Esophagus muscularis mucosa (tissue), 4 donors: ENCODE measurements around the gene DTNA. TPM values are rescaled to one million over a fixed set of nuclear protein-coding genes. Genes with fewer than 3 reads are reported as not detected.

Experiments
- DNase-seq: peaks from one replicate; pipeline ENCODE4 v3.0.0-alpha.2; 2017; ENCODE audit errors: extremely low spot score
- H3K27ac ChIP-seq, 4 donors: fragments of 200-600 bp; sonication (generic); replicated peaks in 1 of 4; 1 replicate in 3 of 4; 2 replicates in 1 of 4; pipeline ENCODE4 v1.5.1; 2016 to 2019; ENCODE audit warnings: mild to moderate bottlenecking in 1 of 4
- H3K27me3 ChIP-seq, 4 donors: fragments of 200-600 bp; sonication (generic); one replicate each; pipeline versions ENCODE4 v1.5.1 to v1.6.0; 2016 to 2019
- H3K36me3 ChIP-seq, 4 donors: fragments of 200-600 bp; sonication (generic); one replicate each; pipeline ENCODE4 v1.5.1; 2016 to 2019
- H3K4me1 ChIP-seq, 4 donors: fragments of 200-600 bp; sonication (generic); one replicate each; pipeline ENCODE4 v1.5.1; 2016 to 2019
- H3K4me3 ChIP-seq, 4 donors: fragments of 200-600 bp; sonication (generic); 1 replicate in 2 of 4; 2 replicates in 2 of 4; pipeline ENCODE4 v1.5.1; 2016 to 2019; ENCODE audit warnings: mild to moderate bottlenecking in 4 of 4, moderate library complexity in 1 of 4
- H3K9me3 ChIP-seq, 4 donors: fragments of 200-600 bp; sonication (generic); 1 replicate in 3 of 4; 2 replicates in 1 of 4; pipeline ENCODE4 v1.5.1; 2016 to 2019
- EP300 ChIP-seq: sonication (generic); formaldehyde crosslinking; IDR thresholded peaks from one replicate; pipeline ENCODE4 v1.6.1; 2017; ENCODE audit warnings: antibody characterized with exemption
- POLR2A ChIP-seq: fragments of 450-650 bp; IDR thresholded peaks from one replicate; pipeline ENCODE4 v1.6.1; 2017; ENCODE audit warnings: antibody characterized with exemption, moderate library complexity, mild to moderate bottlenecking, low read depth
- POLR2AphosphoS5 ChIP-seq, 2 donors: sonication (generic); formaldehyde crosslinking; IDR thresholded peaks; one replicate each; pipeline ENCODE4 v1.6.1; 2017; ENCODE audit warnings: antibody characterized with exemption in 2 of 2
- WGBS: methylation state at CpG from one replicate; pipeline ENCODE4 v1.1.5; 2018; 5-methylcytosine and 5-hydroxymethylcytosine counted together
- intact Hi-C: fragments of 100-400 bp; cut with DNase I; formaldehyde crosslinking; loops from one replicate; pipeline ENCODE4 v1.15.1; 2023
- total RNA-seq, 4 donors: library from RNA; depleted of rRNA; stranded (reverse); fragments of >200 nt; gene quantifications; one replicate each; pipeline versions ENCODE4 v1.1.0 to v1.2.1, GENCODE V29; 2016
- TF ChIP-seq, protein P1 (sequence below), 3 experiments: fragments of 200-600 bp in 2 of 3; fragments of 450-650 bp in 1 of 3; sonication (generic) in 2 of 3; IDR thresholded peaks; one replicate each; pipeline ENCODE4 v1.5.1; 2017 to 2019; ENCODE audit warnings: antibody characterized with exemption in 3 of 3, mild to moderate bottlenecking in 2 of 3, moderate library complexity in 1 of 3

The DTNA gene
- total RNA-seq, 4 donors from 2014 or later, result 189 to 284 (median 242) TPM

DNA sequence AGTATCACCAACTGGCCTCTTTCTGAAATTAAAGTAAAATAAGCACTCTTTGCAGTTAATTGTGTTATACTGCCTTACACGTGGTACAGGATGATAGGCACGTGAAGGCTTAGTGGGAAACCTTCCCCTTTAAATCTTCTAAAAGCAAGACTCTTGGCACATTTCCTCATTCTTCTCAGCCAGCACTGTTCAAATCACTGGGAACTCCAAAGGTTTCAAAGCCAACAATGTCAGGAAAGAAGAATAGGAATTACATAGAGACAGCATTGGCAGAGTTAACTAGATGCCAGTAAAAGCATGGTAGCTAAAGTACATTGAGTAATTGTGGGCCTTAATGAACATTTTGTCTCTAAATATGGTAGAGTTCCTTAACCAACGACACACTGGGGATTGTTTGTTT, 96.4 kb downstream of the DTNA start:
- Histone ChIP-seq H3K9me3 (no peaks in the 10 kb centered on the region), H3K4me1 (peaks cover 29 to 88% (median 67%) of the 10 kb centered on the region in 4 donors), H3K27me3 (no peaks in the 10 kb centered on the region), H3K36me3 (no peaks in the 10 kb centered on the region), H3K4me3 (no peak overlapping the region), H3K27ac (peak overlapping the region; percentile 26 to 69 (median 55))
- 20% methylated on average over 3 of the region's 3 CpGs for WGBS
- no peak for DNase-seq
- TF ChIP-seq POLR2AphosphoS5 (IDR thresholded peaks at IDR 0.05), result peak in 1 of 2 donors; percentile 45
- TF ChIP-seq POLR2A, result no peak
- intact Hi-C loops, result no loop called here

DNA sequence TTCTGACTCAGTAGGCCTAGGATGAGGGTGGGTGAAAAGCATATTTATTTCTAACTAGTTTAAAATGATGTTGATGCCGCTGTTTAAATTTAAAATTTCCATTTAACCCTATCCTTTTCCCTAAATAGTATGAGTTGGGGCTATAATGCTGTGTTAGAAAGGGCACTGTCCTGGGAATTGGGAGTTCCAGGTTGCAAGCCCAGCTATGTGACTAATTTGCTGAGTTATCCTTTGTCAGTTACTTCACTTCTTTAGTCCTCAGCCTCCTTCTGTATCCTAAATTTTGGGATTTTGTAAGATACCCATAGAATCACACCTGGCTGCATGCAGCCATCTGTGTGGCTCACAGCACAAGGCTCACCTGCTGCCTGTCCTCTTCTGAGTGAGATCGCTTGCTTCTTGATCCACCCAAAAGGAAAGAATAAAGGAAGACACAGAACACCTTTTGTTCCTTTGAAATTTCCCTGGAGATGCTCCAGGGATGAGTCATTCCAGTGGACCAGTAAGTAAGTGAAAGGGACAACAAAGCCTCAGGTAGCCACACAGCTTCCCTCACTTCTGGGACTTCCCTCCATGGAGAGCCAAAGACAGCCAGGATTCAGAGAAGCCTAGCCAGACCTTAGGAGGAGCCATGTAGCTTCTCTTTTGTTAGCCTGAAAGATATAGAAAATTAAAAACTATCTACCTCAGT, 97.2 kb downstream of the DTNA start:
- Histone ChIP-seq H3K4me3 (no peak overlapping the region), H3K27me3 (no peaks in the 10 kb centered on the region), H3K9me3 (no peaks in the 10 kb centered on the region), H3K27ac (peak overlapping the region; percentile 26 to 69 (median 55)), H3K36me3 (peaks cover 0 to 6% (median 5%) of the 10 kb centered on the region in 4 donors), H3K4me1 (peaks cover 29 to 81% (median 63%) of the 10 kb centered on the region in 4 donors)
- 81% methylated on average over 2 of the region's 2 CpGs for whole genome bisulfite sequencing
- intact Hi-C loops, result no loop called here
- DNase-seq, result no peak
- TF ChIP-seq POLR2AphosphoS5 (IDR thresholded peaks at IDR 0.05) (no peak), EP300 (no peak), POLR2A (no peak)
- TF ChIP-seq, protein P1, sequence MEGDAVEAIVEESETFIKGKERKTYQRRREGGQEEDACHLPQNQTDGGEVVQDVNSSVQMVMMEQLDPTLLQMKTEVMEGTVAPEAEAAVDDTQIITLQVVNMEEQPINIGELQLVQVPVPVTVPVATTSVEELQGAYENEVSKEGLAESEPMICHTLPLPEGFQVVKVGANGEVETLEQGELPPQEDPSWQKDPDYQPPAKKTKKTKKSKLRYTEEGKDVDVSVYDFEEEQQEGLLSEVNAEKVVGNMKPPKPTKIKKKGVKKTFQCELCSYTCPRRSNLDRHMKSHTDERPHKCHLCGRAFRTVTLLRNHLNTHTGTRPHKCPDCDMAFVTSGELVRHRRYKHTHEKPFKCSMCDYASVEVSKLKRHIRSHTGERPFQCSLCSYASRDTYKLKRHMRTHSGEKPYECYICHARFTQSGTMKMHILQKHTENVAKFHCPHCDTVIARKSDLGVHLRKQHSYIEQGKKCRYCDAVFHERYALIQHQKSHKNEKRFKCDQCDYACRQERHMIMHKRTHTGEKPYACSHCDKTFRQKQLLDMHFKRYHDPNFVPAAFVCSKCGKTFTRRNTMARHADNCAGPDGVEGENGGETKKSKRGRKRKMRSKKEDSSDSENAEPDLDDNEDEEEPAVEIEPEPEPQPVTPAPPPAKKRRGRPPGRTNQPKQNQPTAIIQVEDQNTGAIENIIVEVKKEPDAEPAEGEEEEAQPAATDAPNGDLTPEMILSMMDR (IDR thresholded peaks at IDR 0.05), result no peak

DNA sequence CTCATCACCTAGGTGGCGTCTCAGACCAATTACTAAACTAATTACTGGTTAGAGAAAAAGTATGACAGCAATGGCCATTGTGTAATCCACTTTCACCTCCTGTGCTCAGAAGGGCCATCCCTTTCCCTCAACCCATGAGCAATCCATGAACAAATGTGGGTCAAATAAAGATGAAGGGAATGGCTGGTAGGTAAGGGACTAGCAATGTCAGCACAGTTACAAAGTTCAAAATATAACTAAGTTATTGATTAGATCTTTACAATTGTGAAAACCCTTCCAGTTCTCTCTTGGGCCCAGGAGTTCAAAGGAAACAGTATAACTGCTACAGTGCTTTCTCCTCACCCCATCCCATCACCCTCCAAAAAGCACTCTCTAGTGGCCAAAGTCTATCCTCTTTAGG, 98.3 kb downstream of the DTNA start:
- no peak for DNase-seq
- Histone ChIP-seq H3K36me3 (peaks cover 5 to 17% (median 16%) of the 10 kb centered on the region in 4 donors), H3K27ac (peak overlapping the region in 3 of 4 donors; percentile 3 to 69 (median 65)), H3K4me1 (peaks cover 24 to 69% (median 54%) of the 10 kb centered on the region in 4 donors), H3K27me3 (no peaks in the 10 kb centered on the region), H3K4me3 (no peak overlapping the region), H3K9me3 (no peaks in the 10 kb centered on the region)
- TF ChIP-seq POLR2AphosphoS5 (IDR thresholded peaks at IDR 0.05), result no peak
- no peak for TF ChIP-seq POLR2A
- TF ChIP-seq, protein P1 (IDR thresholded peaks at IDR 0.05), result no peak
- no peak for TF ChIP-seq EP300
- 90% methylated on average over 1 of the region's 1 CpG for whole genome bisulfite sequencing
- intact Hi-C loops, result no loop called here

DNA sequence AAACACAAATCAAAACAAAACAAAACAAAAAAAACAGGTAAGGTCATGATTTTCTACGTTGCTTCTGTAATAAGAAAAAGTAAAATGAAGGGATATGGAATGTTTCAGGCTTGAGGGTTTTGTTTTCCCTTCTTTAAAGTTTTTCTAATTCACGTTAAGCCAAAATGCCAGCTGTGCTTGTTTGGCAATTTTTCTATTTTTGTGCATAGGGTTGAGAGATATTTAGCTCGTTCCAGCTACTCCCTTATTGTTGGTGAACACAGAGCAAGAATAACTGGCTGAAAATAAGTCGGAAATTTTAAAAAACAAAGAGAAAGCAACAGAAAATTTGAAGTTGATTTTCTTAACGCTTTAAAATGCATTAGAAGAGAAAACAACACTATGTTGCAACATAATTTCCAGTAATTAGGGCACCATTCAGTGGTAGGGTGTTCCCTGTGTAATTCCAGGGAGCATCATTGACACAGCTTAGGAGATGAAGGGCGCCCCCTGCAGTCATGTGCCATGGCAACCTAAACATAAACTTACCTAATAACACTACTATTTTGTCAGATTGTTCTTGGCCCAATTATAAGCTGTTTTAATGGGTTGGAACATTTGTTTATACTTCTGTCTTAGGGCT, 99.5 kb downstream of the DTNA start:
- Histone ChIP-seq H3K27me3 (no peaks in the 10 kb centered on the region), H3K27ac (peak overlapping the region in 3 of 4 donors; percentile 25 to 69 (median 36)), H3K9me3 (no peaks in the 10 kb centered on the region), H3K36me3 (peaks cover 5 to 18% (median 17%) of the 10 kb centered on the region in 4 donors), H3K4me1 (peaks cover 21 to 58% (median 43%) of the 10 kb centered on the region in 4 donors), H3K4me3 (no peak overlapping the region)
- intact Hi-C loops, result no loop called here
- WGBS, result 61% methylated on average over 6 of the region's 6 CpGs
- TF ChIP-seq EP300, result no peak
- peak in 1 of 2 donors; percentile 28 for TF ChIP-seq POLR2AphosphoS5 (IDR thresholded peaks at IDR 0.05)
- no peak for TF ChIP-seq POLR2A
- TF ChIP-seq, protein P1 (IDR thresholded peaks at IDR 0.05), result peak; percentile 21 to 48 (median 30)
- no peak for DNase-seq

DNA sequence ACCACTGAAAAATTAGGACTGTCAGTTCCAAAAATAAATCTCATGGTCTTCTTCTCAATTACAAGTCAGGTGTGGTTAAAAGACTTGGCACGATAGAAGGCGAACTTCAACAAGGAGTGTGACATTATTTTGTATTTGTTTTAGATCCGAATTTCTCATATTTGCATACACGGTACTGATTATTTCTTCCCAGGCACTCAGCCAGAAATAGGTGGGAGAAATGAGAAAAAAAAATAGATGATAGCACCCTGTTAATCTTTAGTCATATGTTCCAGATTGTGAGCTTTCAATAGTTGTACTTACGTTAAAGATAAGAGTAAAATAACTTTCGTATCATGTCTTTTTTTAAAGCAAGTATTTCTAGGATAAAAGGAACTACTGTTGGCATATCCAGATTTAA, 106.1 kb downstream of the DTNA start:
- 87% methylated on average over 6 of the region's 6 CpGs for WGBS
- Histone ChIP-seq H3K27ac (no peak overlapping the region), H3K36me3 (peaks cover 5 to 50% (median 33%) of the 10 kb centered on the region in 4 donors), H3K27me3 (no peaks in the 10 kb centered on the region), H3K4me3 (no peak overlapping the region), H3K4me1 (peaks cover 0 to 4% (median under 1%) of the 10 kb centered on the region in 4 donors), H3K9me3 (no peaks in the 10 kb centered on the region)
- intact Hi-C loops, result no loop called here
- no peak for DNase-seq
- TF ChIP-seq EP300 (no peak), POLR2A (no peak), POLR2AphosphoS5 (IDR thresholded peaks at IDR 0.05) (no peak)
- TF ChIP-seq, protein P1 (IDR thresholded peaks at IDR 0.05), result no peak
